NCI-H748 (cell line): Measurements from ENCODE around the gene POU2F1.
"Not testable (repeated sequence)": the region's sequence is repeated elsewhere in the genome, so short reads cannot be mapped to it uniquely, and the experiment has no call there.

Experiments
- DNase-seq: peaks from one replicate; lab custom pipeline; 2025; ENCODE audit not compliant: unreplicated experiment; lab: John Stamatoyannopoulos, UW

POU2F1 gene

GRCh38 chr1:167305059-167305705 lies 84.5 kb downstream of the POU2F1 start:
- DNase-seq: no peak

DNA sequence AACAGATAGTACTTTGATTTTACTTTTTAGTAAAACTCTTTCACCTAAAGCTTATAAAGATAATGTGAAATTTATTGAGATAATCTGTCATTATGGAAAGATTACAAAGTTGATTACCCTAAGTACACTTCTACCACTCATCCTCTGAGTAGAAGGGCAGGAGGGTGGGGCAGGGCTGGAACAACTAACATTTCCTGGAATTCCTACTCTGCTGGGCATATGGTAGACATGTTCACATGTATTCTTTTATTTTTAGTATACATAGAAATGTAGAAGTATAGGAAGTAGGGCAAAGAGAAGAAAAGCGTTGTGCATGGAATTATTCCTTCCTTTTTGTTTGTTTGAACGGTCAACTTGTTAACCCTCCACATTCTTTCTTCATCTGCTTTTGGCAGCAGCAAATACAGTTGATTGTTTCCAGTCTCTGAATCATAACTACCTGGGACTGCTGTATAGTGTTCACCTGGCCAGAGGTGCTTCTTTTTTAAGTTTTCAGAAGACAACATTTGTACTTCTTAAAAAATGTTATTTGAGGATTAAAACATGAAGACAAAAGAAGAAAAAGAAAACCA lies 85.1 kb downstream of the POU2F1 start:
- no peak for DNase-seq

DNA sequence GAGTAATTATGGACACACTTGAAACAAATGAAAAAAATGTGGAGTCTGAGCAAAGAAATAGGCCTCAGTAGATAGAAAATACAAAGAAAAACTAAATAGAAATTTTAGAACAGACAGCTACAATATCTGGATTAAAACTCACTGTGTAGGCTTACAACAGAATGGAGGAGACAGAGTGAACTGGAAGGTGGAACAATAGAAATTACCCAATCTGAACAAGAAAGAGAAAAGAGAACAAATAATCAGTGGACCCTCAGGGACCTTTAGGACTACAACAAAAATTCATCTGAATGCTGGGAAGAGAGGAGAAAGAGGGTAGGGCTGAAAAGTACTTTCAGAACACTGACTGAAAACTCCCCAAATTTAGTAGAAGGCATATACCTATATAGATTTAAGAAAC lies 90.0 kb downstream of the POU2F1 start:
- DNase-seq: no peak

DNA sequence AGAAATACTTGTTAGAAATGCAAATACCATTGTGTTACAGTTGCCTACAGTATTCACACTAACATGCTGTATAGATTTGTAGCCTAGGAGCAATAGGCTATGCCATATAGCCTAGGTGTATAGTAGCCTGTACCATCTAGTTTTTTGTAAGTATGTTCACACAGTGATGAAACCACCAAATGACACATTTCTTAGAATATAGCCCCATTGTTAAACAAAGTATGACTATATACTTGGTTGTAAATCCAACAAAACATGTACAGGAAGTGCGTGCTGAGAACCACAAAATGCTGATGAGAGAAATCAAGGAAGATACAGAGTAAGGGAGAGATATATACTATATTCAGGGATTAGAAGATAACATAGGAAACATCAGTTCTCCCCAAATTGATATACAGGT lies 92.2 kb downstream of the POU2F1 start:
- no peak for DNase-seq

DNA sequence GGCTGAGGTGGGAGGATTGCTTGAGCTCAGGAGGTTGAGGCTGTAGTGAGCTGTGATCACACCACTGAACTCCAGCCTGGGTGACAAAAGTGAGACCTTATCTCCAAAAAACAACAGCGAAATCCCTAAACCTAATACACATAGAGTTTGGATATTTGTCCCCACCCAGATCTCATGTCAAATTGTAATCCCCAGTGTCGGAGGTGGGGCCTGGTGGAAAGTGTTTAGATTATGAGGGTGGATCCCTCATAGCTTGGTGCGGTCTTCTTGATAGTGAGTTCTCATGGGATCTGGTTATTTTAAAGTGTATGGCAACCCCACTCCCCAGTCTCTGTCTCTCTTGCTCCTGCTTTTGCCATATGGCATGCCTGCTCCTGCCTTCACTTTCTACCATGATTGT lies 94.0 kb downstream of the POU2F1 start:
- DNase-seq: no peak

- no peak for DNase-seq
Measured at GRCh38 chr1:167317463-167317862, 96.8 kb downstream of the POU2F1 start.

DNA sequence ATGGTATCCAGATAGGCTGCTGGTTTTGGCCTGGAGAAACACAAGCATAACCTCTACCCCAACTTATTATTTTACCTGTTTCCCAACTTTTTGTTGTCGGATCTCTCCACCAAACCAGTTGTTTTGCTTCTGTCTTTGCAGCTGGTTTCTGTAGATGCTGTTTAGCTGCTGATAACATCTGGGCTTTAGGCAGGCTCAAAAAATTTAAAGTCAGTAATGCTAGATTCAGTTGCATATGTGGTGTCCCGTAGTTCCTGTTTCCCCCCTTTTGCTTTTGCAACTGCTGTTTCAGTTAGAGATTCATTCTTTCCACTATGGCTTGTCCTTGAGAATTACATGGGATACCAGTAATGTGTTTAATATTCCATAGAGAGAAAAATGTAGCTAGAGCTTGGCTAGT lies 98.5 kb downstream of the POU2F1 start:
- DNase-seq: not testable (repeated sequence)

DNA sequence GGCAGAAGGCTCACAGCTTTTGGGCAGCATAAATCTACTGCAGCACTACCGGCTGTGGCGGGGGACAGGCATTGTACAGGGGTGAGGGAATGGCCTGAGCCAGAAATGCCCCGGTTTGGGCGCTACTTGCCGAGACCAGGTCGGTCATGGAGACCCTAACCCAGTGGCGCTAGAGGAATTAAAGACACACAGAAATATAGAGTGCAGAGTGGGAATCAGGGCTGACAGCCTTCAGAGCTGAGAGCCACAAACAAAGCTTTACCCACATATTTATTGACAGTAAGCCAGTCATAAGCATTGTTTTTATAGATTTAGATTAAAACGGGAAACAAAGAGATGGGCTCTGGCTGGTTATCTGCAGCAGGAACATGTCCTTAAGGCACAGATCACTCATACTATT lies 101.8 kb downstream of the POU2F1 start:
- DNase-seq: no peak

DNA sequence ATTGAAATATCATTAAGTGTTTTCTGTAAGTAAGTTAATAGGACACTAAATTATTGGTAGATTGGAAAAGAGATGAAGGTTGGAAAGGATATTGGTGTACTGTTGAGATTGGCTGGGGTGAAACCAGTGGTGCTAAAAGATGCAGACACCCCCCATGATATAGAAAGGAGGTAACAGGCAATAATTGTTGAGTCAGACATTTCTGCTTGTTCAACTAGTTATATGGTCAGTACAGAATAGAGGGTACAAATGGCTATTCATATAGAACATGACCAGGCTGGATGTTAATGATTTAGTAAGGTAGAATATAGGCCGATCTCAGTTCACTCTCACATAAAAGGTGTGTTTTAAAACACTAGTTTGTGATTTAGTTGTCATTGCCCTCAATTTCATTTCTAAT lies 104.5 kb downstream of the POU2F1 start:
- no peak for DNase-seq

GRCh38 chr1:167328306-167328815 lies 107.7 kb downstream of the POU2F1 start:
- DNase-seq: no peak

- DNase-seq: no peak
Measured at GRCh38 chr1:167328816-167329483, 108.3 kb downstream of the POU2F1 start.

DNA sequence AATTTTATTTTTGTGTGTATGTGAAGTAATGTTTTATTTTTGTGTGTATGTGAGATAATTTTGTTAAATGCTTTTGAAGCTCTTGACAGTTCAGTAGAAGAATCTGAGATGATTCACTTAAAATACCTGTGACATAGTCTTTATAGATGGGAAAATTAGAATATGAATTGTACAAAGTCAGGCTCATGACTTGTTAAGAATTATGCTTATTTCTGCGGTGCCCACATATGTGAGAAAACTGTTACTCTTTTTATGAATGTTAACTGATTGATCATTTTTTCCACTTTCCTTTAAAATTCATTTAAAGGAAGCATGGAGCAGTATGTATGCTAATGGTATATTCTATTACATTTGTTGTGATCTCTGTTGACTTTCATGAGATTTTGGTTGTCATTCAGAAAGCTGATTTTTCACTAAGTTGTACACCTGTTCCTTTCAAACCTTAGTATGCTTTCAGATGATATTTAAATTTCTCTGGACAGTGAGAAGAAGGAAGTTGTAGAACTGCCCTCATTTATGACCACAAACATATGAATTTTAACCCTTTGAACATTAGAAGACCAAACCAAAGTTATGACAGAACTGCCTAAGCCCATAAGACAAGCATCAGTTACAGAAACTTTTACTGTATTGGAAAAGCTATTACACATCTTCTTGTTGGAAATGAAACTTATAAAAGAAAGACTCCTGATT lies 110.1 kb downstream of the POU2F1 start:
- DNase-seq: no peak

GRCh38 chr1:167331650-167332049 lies 111.0 kb downstream of the POU2F1 start:
- no peak for DNase-seq

DNA sequence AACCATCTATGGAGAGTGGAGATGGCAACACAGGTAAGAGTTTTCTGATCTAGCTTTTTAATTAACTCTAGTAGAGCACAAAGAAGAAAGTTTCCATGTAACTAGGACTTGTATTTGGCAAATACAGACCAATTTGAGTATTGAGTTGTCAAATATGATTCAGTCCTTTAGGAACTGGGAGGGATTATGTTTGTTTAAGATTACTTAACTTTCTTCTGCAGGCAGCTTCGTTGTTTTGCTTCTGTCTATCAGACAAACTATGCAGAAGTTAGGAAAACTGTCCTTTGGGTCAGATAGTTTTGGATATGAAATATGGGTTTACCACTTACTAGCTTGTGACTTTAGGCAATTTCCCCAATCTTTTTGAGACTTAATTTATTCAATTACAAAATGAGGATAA lies 111.8 kb downstream of the POU2F1 start:
- no peak for DNase-seq

- no peak for DNase-seq
Measured at GRCh38 chr1:167333124-167333523, 112.4 kb downstream of the POU2F1 start.

- no peak for DNase-seq
Measured at GRCh38 chr1:167333703-167334102, 113.0 kb downstream of the POU2F1 start.

- no peak for DNase-seq
Measured at GRCh38 chr1:167339405-167339804, 118.7 kb downstream of the POU2F1 start.

GRCh38 chr1:167342846-167343245 lies 122.2 kb downstream of the POU2F1 start:
- no peak for DNase-seq

GRCh38 chr1:167344112-167344511 lies 123.4 kb downstream of the POU2F1 start:
- no peak for DNase-seq

DNA sequence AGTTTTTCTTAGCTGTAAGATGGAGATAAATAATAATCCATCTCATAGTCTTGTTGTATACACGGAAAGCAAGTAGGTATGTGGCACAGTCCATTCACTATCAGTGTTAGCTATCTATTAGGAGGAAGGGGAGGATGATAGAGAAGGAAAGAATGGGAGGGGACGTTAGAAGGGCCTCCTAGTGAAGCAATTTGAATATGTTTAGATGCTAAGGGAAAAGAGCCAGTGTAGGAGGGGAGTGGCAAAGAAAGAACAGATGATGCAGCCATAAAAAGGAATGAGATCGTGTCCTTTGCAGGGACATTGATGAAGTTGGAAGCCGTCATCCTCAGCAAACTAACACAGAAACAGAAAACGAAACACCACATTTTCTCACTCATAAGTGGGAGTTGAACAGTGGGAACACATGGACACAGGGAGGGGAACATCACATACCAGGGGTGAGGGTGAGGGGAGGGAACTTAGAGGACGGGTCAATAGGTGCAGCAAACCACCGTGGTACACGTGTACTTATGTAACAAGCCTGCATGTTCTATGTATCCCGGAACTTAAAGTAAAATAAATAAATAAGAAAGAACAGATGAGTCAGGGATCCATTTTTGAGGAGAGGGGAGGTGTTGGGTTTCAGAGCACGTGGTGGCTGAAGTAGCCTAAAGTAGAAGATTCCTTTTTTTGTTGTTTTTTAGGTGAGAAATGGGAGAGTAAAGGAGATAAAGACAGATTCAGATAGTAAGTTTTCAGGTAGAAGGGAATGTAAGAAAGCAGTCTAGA lies 124.1 kb downstream of the POU2F1 start:
- no peak for DNase-seq

- DNase-seq: no peak
Measured at GRCh38 chr1:167345386-167345733, 124.7 kb downstream of the POU2F1 start.
